Prostate gland (tissue), 2 donors: ENCODE results near the gene CLRN1.

Experiments
- POLR2AphosphoS5 ChIP-seq: sonication (generic); formaldehyde crosslinking; IDR thresholded peaks from one replicate; pipeline ENCODE4 v1.6.1; 2017; ENCODE audit warnings: antibody characterized with exemption
- TF ChIP-seq, protein P1 (sequence below), 4 experiments: fragments of 200-600 bp in 2 of 4; fragments of 450-650 bp in 2 of 4; sonication (generic) in 2 of 4; IDR thresholded peaks; 1 replicate in 3 of 4; 2 replicates in 1 of 4; pipeline ENCODE4 v1.5.1; 2016 to 2019; ENCODE audit warnings: antibody characterized with exemption in 4 of 4, mild to moderate bottlenecking in 2 of 4, moderate library complexity in 2 of 4

DNA sequence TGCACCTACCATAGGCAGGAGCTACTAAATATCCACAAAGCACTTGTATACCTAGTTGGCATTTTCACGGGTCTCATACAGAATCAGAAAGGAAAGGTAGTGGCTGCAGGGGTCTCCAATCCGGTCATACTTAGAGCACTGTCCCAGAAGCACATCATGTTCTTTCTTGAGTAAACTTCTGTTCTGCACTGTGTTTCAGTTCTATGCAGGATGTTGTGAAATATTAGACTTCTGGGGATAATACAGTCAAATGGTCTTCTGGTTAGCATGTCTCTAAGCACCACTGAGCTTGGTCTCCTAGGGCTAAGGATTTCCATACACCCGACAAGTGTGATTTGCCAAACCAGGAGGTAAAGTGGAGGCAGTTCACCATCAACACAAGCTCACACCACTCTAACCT, 95.2 kb downstream of the CLRN1 start:
- TF ChIP-seq POLR2AphosphoS5: no peak
- TF ChIP-seq, protein P1, sequence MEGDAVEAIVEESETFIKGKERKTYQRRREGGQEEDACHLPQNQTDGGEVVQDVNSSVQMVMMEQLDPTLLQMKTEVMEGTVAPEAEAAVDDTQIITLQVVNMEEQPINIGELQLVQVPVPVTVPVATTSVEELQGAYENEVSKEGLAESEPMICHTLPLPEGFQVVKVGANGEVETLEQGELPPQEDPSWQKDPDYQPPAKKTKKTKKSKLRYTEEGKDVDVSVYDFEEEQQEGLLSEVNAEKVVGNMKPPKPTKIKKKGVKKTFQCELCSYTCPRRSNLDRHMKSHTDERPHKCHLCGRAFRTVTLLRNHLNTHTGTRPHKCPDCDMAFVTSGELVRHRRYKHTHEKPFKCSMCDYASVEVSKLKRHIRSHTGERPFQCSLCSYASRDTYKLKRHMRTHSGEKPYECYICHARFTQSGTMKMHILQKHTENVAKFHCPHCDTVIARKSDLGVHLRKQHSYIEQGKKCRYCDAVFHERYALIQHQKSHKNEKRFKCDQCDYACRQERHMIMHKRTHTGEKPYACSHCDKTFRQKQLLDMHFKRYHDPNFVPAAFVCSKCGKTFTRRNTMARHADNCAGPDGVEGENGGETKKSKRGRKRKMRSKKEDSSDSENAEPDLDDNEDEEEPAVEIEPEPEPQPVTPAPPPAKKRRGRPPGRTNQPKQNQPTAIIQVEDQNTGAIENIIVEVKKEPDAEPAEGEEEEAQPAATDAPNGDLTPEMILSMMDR (IDR thresholded peaks at IDR 0.05): no peak
